Measurements from ENCODE around the gene ADAM33.

DNA sequence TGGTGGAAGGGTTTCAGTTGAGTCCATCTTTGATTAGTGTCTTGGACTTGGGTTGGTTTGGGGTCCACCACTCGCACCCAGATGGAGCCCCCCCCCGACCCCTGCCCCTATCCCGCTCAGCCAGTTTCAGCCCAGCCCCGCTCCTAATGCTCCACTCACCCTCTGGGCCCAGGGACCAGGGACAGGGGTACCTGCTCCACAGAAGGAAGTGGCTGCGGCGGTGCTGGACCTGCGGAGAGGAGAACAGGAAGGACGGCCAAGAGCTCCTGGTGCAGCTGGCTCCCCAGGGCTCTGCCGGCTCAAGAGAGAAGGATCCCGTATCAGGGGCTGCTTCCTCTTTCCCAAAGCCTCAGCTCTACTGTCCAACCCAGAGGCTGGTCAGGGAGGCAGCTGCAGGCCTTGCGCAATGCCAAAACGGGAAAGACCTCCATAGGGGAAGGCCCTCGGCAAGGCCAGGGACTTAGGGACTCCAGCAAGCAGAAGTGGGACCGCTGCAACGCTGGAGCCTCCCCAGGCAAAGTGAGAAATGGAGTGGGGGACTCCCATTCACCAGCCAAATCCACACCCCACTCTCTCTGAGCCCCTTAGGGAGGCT, 30.6 kb upstream of the ADAM33 start, which contains the start of gene SIGLEC1:
- no peak for TF ChIP-seq RAD21 (IDR thresholded peaks at IDR 0.05)
- no peak for TF ChIP-seq EGR1 (IDR thresholded peaks at IDR 0.05; ENCODE audit: low read depth in 2 of 2)
- TF ChIP-seq ZBTB33 (IDR thresholded peaks at IDR 0.05): no peak
- TF ChIP-seq, protein P1, sequence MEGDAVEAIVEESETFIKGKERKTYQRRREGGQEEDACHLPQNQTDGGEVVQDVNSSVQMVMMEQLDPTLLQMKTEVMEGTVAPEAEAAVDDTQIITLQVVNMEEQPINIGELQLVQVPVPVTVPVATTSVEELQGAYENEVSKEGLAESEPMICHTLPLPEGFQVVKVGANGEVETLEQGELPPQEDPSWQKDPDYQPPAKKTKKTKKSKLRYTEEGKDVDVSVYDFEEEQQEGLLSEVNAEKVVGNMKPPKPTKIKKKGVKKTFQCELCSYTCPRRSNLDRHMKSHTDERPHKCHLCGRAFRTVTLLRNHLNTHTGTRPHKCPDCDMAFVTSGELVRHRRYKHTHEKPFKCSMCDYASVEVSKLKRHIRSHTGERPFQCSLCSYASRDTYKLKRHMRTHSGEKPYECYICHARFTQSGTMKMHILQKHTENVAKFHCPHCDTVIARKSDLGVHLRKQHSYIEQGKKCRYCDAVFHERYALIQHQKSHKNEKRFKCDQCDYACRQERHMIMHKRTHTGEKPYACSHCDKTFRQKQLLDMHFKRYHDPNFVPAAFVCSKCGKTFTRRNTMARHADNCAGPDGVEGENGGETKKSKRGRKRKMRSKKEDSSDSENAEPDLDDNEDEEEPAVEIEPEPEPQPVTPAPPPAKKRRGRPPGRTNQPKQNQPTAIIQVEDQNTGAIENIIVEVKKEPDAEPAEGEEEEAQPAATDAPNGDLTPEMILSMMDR (IDR thresholded peaks at IDR 0.05; ENCODE audit: low read depth, low read length, missing input control): no peak
- TF ChIP-seq JUND (IDR thresholded peaks at IDR 0.05): no peak
